Measurements from ENCODE around the gene TMEM175.

Gene TMEM175

DNA sequence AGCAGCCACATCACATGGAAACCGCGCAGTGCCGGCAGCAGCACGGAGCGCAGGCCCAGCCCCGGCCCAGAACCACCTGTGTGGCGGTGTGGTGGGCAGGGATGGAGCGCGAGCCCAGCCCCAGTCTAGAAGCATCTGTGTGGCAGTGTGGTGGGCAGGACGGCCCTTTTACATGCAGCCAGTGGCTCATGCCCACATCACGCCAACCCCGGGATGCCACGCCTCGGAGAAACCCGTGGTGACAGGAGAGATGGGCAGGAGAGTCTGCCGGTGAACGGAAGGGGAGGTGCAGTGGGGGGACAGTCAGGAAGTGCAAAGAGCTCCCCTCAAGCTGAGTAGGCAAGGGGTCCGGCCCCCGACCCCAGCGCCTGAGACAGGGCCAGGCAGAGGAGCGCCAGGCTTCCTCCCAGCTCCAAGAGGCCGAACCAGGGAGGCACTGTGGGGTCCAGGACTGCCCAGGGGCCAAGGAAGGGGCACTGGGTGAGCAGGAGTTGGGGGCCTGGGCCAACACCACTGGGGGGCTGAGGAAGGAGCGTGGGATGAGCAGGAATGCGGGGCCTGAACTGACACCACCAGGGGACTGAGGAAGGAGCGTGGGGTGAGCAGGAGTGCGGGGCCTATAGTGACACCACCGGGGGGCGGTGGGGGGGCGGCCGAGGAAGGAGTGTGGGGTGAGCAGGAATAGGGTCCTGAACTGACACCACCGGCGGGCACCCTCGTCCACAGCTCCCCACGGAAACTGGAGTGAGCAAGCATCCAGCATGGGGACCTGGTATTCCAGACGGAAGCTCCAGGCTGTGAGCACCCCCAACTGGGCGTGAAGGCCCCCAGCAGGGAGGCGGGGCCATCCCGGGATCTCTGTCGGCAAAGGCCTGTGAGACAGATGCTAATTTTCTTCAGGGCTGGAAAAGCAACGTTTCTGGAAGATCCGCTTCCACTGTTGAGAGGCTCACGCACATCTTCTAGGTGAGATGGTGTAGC lies 28.9 kb upstream of the TMEM175 start:
- no peaks in the 10 kb centered on the region for H3K27me3 ChIP-seq (ENCODE audit: control insufficient read depth, insufficient read depth, low read length)
- no peak overlapping the region for H3K27ac ChIP-seq (ENCODE audit: low read depth, low read length)
- H3K9ac ChIP-seq (ENCODE audit: low read length): no peak overlapping the region
- H3K4me3 ChIP-seq (ENCODE audit: low read length): no peak overlapping the region
- H3K4me1 ChIP-seq (ENCODE audit: control insufficient read depth, insufficient read depth, low read length): no peaks in the 10 kb centered on the region
- H3K36me3 ChIP-seq (ENCODE audit: control insufficient read depth, insufficient read depth, low read length): peaks cover 4% of the 10 kb centered on the region

GRCh38 chr4:905485-906338 lies 26.5 kb upstream of the TMEM175 start:
- Histone ChIP-seq H3K9ac (ENCODE audit: low read length) (no peak overlapping the region), H3K27ac (ENCODE audit: low read depth, low read length) (no peak overlapping the region), H3K36me3 (ENCODE audit: control insufficient read depth, insufficient read depth, low read length) (peaks cover 8% of the 10 kb centered on the region), H3K4me1 (ENCODE audit: control insufficient read depth, insufficient read depth, low read length) (no peaks in the 10 kb centered on the region), H3K27me3 (ENCODE audit: control insufficient read depth, insufficient read depth, low read length) (no peaks in the 10 kb centered on the region), H3K4me3 (ENCODE audit: low read length) (no peak overlapping the region)

GRCh38 chr4:906339-907102 lies 25.7 kb upstream of the TMEM175 start:
- no peak overlapping the region for H3K9ac ChIP-seq (ENCODE audit: low read length)
- H3K27me3 ChIP-seq (ENCODE audit: control insufficient read depth, insufficient read depth, low read length): no peaks in the 10 kb centered on the region
- no peak overlapping the region for H3K27ac ChIP-seq (ENCODE audit: low read depth, low read length)
- no peak overlapping the region for H3K4me3 ChIP-seq (ENCODE audit: low read length)
- H3K4me1 ChIP-seq (ENCODE audit: control insufficient read depth, insufficient read depth, low read length): no peaks in the 10 kb centered on the region
- H3K36me3 ChIP-seq (ENCODE audit: control insufficient read depth, insufficient read depth, low read length): peaks cover 12% of the 10 kb centered on the region

- Histone ChIP-seq H3K27ac (ENCODE audit: low read depth, low read length) (no peak overlapping the region), H3K9ac (ENCODE audit: low read length) (no peak overlapping the region), H3K36me3 (ENCODE audit: control insufficient read depth, insufficient read depth, low read length) (peaks cover 15% of the 10 kb centered on the region), H3K4me3 (ENCODE audit: low read length) (no peak overlapping the region), H3K4me1 (ENCODE audit: control insufficient read depth, insufficient read depth, low read length) (no peaks in the 10 kb centered on the region), H3K27me3 (ENCODE audit: control insufficient read depth, insufficient read depth, low read length) (no peaks in the 10 kb centered on the region)
Measured at GRCh38 chr4:907103-907400, 25.2 kb upstream of the TMEM175 start.

DNA sequence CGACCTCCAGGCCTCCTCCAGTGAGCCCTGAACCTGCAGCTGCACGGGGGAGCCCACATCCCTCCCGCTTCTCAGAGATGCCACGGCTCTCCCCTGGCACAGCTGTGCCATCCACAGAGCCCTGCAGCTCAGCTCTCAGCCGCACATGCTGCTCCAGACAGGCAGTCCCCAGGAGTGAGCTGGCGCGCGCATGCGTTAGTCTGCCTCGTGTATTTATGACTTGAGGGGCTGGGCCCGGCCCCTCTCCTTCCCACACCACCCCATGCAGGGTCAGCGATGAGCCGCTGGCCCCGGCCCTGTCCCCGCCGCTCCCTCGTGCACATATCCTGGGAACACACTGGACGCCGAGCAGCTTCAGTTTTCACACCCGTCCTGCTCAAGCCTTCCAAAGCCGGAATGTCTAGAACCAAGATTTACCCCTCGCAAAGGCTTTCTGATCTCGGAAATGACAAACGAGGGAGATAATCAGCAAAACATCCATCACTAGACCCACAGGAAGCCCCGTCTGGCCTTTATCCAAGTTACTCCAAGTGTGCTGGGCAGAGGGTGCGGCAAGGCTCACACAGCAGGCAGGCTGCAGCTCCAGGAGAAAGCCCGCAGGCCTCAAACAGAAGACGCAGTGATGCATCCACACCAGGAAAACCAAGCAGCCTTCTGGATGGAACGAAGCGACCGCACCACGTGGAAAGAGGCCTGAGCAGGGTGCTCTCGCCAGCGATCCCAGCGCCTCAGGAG lies 24.4 kb upstream of the TMEM175 start:
- Histone ChIP-seq H3K27ac (ENCODE audit: low read depth, low read length) (no peak overlapping the region), H3K4me3 (ENCODE audit: low read length) (no peak overlapping the region), H3K27me3 (ENCODE audit: control insufficient read depth, insufficient read depth, low read length) (no peaks in the 10 kb centered on the region), H3K36me3 (ENCODE audit: control insufficient read depth, insufficient read depth, low read length) (peaks cover 15% of the 10 kb centered on the region), H3K9ac (ENCODE audit: low read length) (no peak overlapping the region), H3K4me1 (ENCODE audit: control insufficient read depth, insufficient read depth, low read length) (no peaks in the 10 kb centered on the region)

DNA sequence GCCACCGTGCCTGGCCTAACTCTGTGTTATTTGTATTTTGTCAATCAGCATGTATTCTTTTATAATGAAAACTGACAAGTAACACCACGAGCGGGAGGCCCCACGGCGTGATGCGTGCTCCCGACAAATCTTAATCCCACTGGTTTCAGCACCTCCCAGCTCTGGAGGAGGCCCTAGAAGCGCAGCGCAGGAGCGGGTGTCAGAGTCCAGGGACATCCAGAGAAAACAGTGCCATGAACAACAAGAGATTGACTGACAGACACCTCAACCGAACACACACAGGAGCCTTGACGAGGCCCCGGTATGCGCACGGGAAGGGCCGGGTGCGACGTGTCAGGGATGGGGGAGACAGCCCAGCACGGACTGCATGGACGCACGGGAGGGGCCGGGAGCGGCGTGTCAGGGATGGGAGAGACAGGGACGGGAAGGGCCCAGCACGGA lies 23.1 kb upstream of the TMEM175 start:
- H3K4me1 ChIP-seq (ENCODE audit: control insufficient read depth, insufficient read depth, low read length): no peaks in the 10 kb centered on the region
- H3K9ac ChIP-seq (ENCODE audit: low read length): no peak overlapping the region
- H3K27me3 ChIP-seq (ENCODE audit: control insufficient read depth, insufficient read depth, low read length): no peaks in the 10 kb centered on the region
- H3K27ac ChIP-seq (ENCODE audit: low read depth, low read length): no peak overlapping the region
- H3K36me3 ChIP-seq (ENCODE audit: control insufficient read depth, insufficient read depth, low read length): peaks cover 15% of the 10 kb centered on the region
- no peak overlapping the region for H3K4me3 ChIP-seq (ENCODE audit: low read length)

- Histone ChIP-seq H3K27me3 (ENCODE audit: control insufficient read depth, insufficient read depth, low read length) (no peaks in the 10 kb centered on the region), H3K9ac (ENCODE audit: low read length) (no peak overlapping the region), H3K4me1 (ENCODE audit: control insufficient read depth, insufficient read depth, low read length) (no peaks in the 10 kb centered on the region), H3K4me3 (ENCODE audit: low read length) (no peak overlapping the region), H3K27ac (ENCODE audit: low read depth, low read length) (no peak overlapping the region), H3K36me3 (ENCODE audit: control insufficient read depth, insufficient read depth, low read length) (peaks cover 15% of the 10 kb centered on the region)
Measured at GRCh38 chr4:909821-910220, 22.4 kb upstream of the TMEM175 start.

GRCh38 chr4:910366-911091 lies 21.7 kb upstream of the TMEM175 start:
- no peak overlapping the region for H3K27ac ChIP-seq (ENCODE audit: low read depth, low read length)
- H3K4me1 ChIP-seq (ENCODE audit: control insufficient read depth, insufficient read depth, low read length): no peaks in the 10 kb centered on the region
- H3K9ac ChIP-seq (ENCODE audit: low read length): no peak overlapping the region
- H3K36me3 ChIP-seq (ENCODE audit: control insufficient read depth, insufficient read depth, low read length): peaks cover 15% of the 10 kb centered on the region
- H3K27me3 ChIP-seq (ENCODE audit: control insufficient read depth, insufficient read depth, low read length): no peaks in the 10 kb centered on the region
- no peak overlapping the region for H3K4me3 ChIP-seq (ENCODE audit: low read length)

DNA sequence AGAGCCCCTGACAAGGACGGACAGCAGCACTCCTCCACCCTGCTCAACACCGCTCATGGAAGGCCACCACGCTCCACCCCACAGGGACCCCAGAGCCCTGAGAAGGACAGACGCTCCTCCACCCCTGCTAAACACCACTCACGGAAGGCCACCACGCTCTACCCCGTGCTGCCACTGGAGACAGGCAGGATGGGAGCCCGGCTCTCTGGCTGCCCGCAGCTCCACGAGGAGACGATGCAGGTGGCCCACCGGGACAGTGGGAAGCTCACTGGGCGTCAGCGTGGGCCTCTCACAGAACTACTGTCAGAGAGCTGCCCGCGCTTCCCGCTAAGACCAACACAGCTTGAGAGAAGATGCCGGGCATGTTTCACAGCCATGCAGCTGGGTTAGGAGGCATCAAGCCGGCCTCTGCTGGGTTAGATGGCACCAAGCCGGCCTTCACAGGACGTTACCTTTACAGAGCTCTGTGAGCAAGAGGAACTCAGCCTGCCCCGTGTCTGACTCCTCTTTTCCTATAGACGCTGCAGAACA lies 21.0 kb upstream of the TMEM175 start:
- Histone ChIP-seq H3K27ac (ENCODE audit: low read depth, low read length) (no peak overlapping the region), H3K4me1 (ENCODE audit: control insufficient read depth, insufficient read depth, low read length) (no peaks in the 10 kb centered on the region), H3K9ac (ENCODE audit: low read length) (no peak overlapping the region), H3K36me3 (ENCODE audit: control insufficient read depth, insufficient read depth, low read length) (peaks cover 15% of the 10 kb centered on the region), H3K4me3 (ENCODE audit: low read length) (no peak overlapping the region), H3K27me3 (ENCODE audit: control insufficient read depth, insufficient read depth, low read length) (no peaks in the 10 kb centered on the region)

- Histone ChIP-seq H3K4me1 (ENCODE audit: control insufficient read depth, insufficient read depth, low read length) (no peaks in the 10 kb centered on the region), H3K4me3 (ENCODE audit: low read length) (no peak overlapping the region), H3K36me3 (ENCODE audit: control insufficient read depth, insufficient read depth, low read length) (peaks cover 14% of the 10 kb centered on the region), H3K27ac (ENCODE audit: low read depth, low read length) (no peak overlapping the region), H3K9ac (ENCODE audit: low read length) (no peak overlapping the region), H3K27me3 (ENCODE audit: control insufficient read depth, insufficient read depth, low read length) (no peaks in the 10 kb centered on the region)
Measured at GRCh38 chr4:911871-912490, 20.3 kb upstream of the TMEM175 start.
